Measurements from ENCODE around the gene GFY. TPM values are rescaled to one million over a fixed set of nuclear protein-coding genes. Genes with fewer than 3 reads are reported as not detected.

Gene GFY
- total RNA-seq, 1 donor from 2014 or later: not detected

GRCh38 chr19:49421878-49422202, 3.3 kb upstream of the GFY start:
- no peak for DNase-seq (ENCODE audit: low spot score in 2 of 2)
- Histone ChIP-seq H3K27ac (no peak overlapping the region), H3K27me3 (peaks cover 24% of the 10 kb centered on the region), H3K4me1 (peaks cover 6 to 17% of the 10 kb centered on the region in 2 donors), H3K9me3 (no peaks in the 10 kb centered on the region), H3K36me3 (no peaks in the 10 kb centered on the region), H3K4me3 (no peak overlapping the region)
- no peak for TF ChIP-seq CTCF (IDR thresholded peaks at IDR 0.05)
- intact Hi-C loops (cut with DNase I): no loop called here

GRCh38 chr19:49422407-49423070, 2.6 kb upstream of the GFY start:
- Histone ChIP-seq H3K27me3 (peaks cover 28% of the 10 kb centered on the region), H3K4me3 (peak overlapping the region; percentile 38 to 48), H3K36me3 (no peaks in the 10 kb centered on the region), H3K4me1 (peaks cover 6 to 17% of the 10 kb centered on the region in 2 donors), H3K9me3 (no peaks in the 10 kb centered on the region), H3K27ac (no peak overlapping the region)
- peak in 2 of 3 experiments; percentile 25 to 45 for TF ChIP-seq CTCF (IDR thresholded peaks at IDR 0.05)
- DNase-seq (ENCODE audit: low spot score in 2 of 2): no peak
- intact Hi-C loops (cut with DNase I): no loop called here

GRCh38 chr19:49423071-49423984, 1.9 kb upstream of the GFY start, which contains the start of gene PTH2:
Gene PTH2 (minus strand): TSS chr19:49423441. CDS start chr19:49423339, 102 bp downstream.
- Histone ChIP-seq H3K27ac (no peak within 1 kb of the TSS), H3K36me3 (no peaks in the 10 kb centered on the region), H3K27me3 (peaks cover 28% of the 10 kb centered on the region), H3K4me3 (peak within 1 kb of the TSS; percentile 38 to 48), H3K4me1 (peaks cover 6 to 21% of the 10 kb centered on the region in 2 donors), H3K9me3 (no peaks in the 10 kb centered on the region)
- TF ChIP-seq CTCF (IDR thresholded peaks at IDR 0.05): no peak
- intact Hi-C loops (cut with DNase I): no loop called here
- DNase-seq (ENCODE audit: low spot score in 2 of 2): no peak

GRCh38 chr19:49423985-49424303, 1.2 kb upstream of the GFY start:
- Histone ChIP-seq H3K9me3 (no peaks in the 10 kb centered on the region), H3K36me3 (no peaks in the 10 kb centered on the region), H3K4me1 (peaks cover 6 to 22% of the 10 kb centered on the region in 2 donors), H3K27me3 (peaks cover 28% of the 10 kb centered on the region), H3K4me3 (no peak overlapping the region), H3K27ac (no peak overlapping the region)
- DNase-seq (ENCODE audit: low spot score in 2 of 2): no peak
- intact Hi-C loops (cut with DNase I): no loop called here
- TF ChIP-seq CTCF (IDR thresholded peaks at IDR 0.05): no peak

- Histone ChIP-seq H3K4me1 (peaks cover 4 to 20% of the 10 kb centered on the region in 2 donors), H3K9me3 (no peaks in the 10 kb centered on the region), H3K27ac (no peak overlapping the region), H3K27me3 (peaks cover 28% of the 10 kb centered on the region), H3K4me3 (no peak overlapping the region), H3K36me3 (no peaks in the 10 kb centered on the region)
- no peak for TF ChIP-seq CTCF (IDR thresholded peaks at IDR 0.05)
- DNase-seq (ENCODE audit: low spot score in 2 of 2): no peak
- intact Hi-C loops (cut with DNase I): no loop called here
Measured at GRCh38 chr19:49425922-49426592, 869 bp downstream of the GFY start.
